Panc1 (cell line): ENCODE measurements around the gene PTCHD4. TPM values are rescaled to one million over a fixed set of nuclear protein-coding genes. Genes with fewer than 3 reads are reported as not detected.

ENCODE experiments used
- ATAC-seq: fragments of 200-7000 bp; cut with Tn5 transposase; 2 replicates; pipeline ENCODE4 v1.9.1; 2020; ENCODE audit warnings: mild to moderate bottlenecking, moderate library complexity
- BruUV-seq: library from RNA; stranded (reverse); fragments of 400-500 nt; replicated peaks from 2 replicates; lab custom pipeline; 2021; lab: Mats Ljungman, UMichigan
- CTCF ChIA-PET: fragments of 300-600 bp; sonication (Branson Sonifier 250); formaldehyde crosslinking; loops from one replicate; lab custom pipeline; 2022; ENCODE audit warnings: antibody characterized with exemption; lab: Charles Lee
- POLR2A ChIA-PET: fragments of 300-600 bp; sonication (Branson Sonifier 250); formaldehyde crosslinking; loops from one replicate; lab custom pipeline; 2022; ENCODE audit warnings: antibody characterized with exemption; lab: Charles Lee
- DNase-seq: peaks from one replicate; pipeline ENCODE4 v3.0.0-alpha.2; 2010; ENCODE audit warnings: low read depth, low spot score
- H3K27ac ChIP-seq: 2 replicates; pipeline ENCODE4 v1.5.1; 2011; ENCODE audit warnings: mild to moderate bottlenecking, low read length, inconsistent platforms
- H3K27me3 ChIP-seq: fragments of 200-500 bp; sonication (Bioruptor generic); 2 replicates; pipeline ENCODE4 v1.6.0; 2014; ENCODE audit warnings: low read length, inconsistent platforms; ENCODE audit not compliant: control insufficient read depth, insufficient read depth
- H3K36me3 ChIP-seq: fragments of 200-500 bp; sonication (Bioruptor generic); 2 replicates; pipeline ENCODE4 v1.5.1; 2014; ENCODE audit warnings: inconsistent platforms, mild to moderate bottlenecking, low read length, moderate library complexity; ENCODE audit not compliant: control insufficient read depth, insufficient read depth
- H3K4me1 ChIP-seq: 2 replicates; pipeline ENCODE4 v1.5.1; 2011; ENCODE audit warnings: inconsistent platforms, mild to moderate bottlenecking, low read length, moderate library complexity; ENCODE audit not compliant: control insufficient read depth, insufficient read depth
- H3K4me3 ChIP-seq, 2 experiments: 2 replicates each; pipeline ENCODE4 v1.5.1; 2011 to 2012; ENCODE audit warnings: low read depth in 2 of 2, low read length in 2 of 2, mild to moderate bottlenecking in 2 of 2, inconsistent platforms in 1 of 2, moderate library complexity in 1 of 2
- H3K9me3 ChIP-seq: fragments of 200-500 bp; sonication (Bioruptor generic); 2 replicates; pipeline ENCODE4 v1.5.1; 2014; ENCODE audit warnings: low read depth, mild to moderate bottlenecking, inconsistent platforms, low read length, moderate library complexity; ENCODE audit not compliant: control insufficient read depth, insufficient read depth
- CTCF ChIP-seq: fragments of 450-650 bp; IDR thresholded peaks from 2 replicates; pipeline ENCODE4 v1.5.1; 2017; ENCODE audit warnings: mild to moderate bottlenecking
- POLR2AphosphoS5 ChIP-seq: IDR thresholded peaks from 2 replicates; pipeline ENCODE4 v1.6.1; 2012; ENCODE audit warnings: mild to moderate bottlenecking, low read depth, low read length, moderate library complexity
- SIN3A ChIP-seq: IDR thresholded peaks from 2 replicates; pipeline ENCODE4 v1.6.1; 2012; ENCODE audit warnings: low read depth, mild to moderate bottlenecking, low read length, moderate library complexity, borderline replicate concordance; ENCODE audit not compliant: insufficient read depth
- TCF7L2 ChIP-seq: IDR thresholded peaks from 2 replicates; pipeline ENCODE4 v1.6.1; 2011; ENCODE audit warnings: mild to moderate bottlenecking, low read depth, low read length, inconsistent platforms
- in situ Hi-C: cut with HindIII; loops from 2 replicates; pipeline ENCODE4 v1.10.0; 2016; ENCODE audit warnings: low sequenced_read_pairs, low pct_unique_long_range_greater_than_20kb
- intact Hi-C: fragments of 100-400 bp; cut with micrococcal nuclease; formaldehyde crosslinking; loops from one replicate; pipeline ENCODE4 v1.10.0; 2022; ENCODE audit not compliant: unreplicated experiment
- total RNA-seq: library from RNA; stranded (reverse); gene quantifications from one replicate; pipeline ENCODE4 v1.2.1, GENCODE V29; 2021; ENCODE audit not compliant: unreplicated experiment
- TF ChIP-seq, protein P1 (sequence below), 2 experiments: IDR thresholded peaks; 2 replicates each; pipeline ENCODE4 v1.6.1; 2011 to 2012; ENCODE audit warnings: low read depth in 2 of 2, control low read depth in 1 of 2, low read length in 1 of 2, mild to moderate bottlenecking in 1 of 2, moderate library complexity in 1 of 2; ENCODE audit not compliant: insufficient read depth in 1 of 2

Gene PTCHD4
- total RNA-seq, 1 experiment from 2014 or later: not detected

DNA sequence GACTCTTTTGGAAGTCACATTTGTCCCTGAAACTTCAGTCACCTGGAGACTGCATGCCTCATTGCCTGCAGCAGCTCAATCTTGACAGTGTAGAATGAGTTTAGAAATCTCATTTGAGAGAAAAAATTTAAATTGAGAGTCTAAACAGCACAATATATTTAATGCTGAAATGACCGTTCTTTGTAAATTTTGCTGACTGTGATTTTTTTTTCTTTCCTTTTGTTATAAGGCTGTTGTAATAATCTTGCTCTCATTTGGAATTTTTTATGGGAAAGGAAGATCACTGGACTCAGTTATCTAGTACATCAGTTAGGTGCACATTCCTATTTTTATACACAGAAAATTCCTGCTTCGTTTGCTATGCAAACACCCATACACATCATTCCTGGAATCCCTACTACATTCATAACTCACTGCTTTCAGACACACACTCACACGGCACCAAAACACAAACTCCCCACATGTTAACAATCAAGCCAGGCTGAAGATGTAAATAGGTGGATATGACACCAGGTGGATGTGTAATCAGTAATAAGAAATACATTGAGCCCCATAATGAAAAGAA lies 43.8 kb downstream of the PTCHD4 start:
- POLR2A ChIA-PET: no interaction called here
- intact Hi-C loops (no loop called here), in situ Hi-C loops (no loop called here)
- Histone ChIP-seq H3K4me3 (no peak overlapping the region), H3K27ac (no peak overlapping the region), H3K4me1 (no peaks in the 10 kb centered on the region), H3K9me3 (no peaks in the 10 kb centered on the region), H3K27me3 (peaks cover 16% of the 10 kb centered on the region), H3K36me3 (no peaks in the 10 kb centered on the region)
- TF ChIP-seq POLR2AphosphoS5 (no peak), CTCF (no peak), SIN3A (no peak)
- BruUV-seq: no TSS peak
- CTCF ChIA-PET: no interaction called here
- ATAC-seq: no peak
- no peak for DNase-seq

DNA sequence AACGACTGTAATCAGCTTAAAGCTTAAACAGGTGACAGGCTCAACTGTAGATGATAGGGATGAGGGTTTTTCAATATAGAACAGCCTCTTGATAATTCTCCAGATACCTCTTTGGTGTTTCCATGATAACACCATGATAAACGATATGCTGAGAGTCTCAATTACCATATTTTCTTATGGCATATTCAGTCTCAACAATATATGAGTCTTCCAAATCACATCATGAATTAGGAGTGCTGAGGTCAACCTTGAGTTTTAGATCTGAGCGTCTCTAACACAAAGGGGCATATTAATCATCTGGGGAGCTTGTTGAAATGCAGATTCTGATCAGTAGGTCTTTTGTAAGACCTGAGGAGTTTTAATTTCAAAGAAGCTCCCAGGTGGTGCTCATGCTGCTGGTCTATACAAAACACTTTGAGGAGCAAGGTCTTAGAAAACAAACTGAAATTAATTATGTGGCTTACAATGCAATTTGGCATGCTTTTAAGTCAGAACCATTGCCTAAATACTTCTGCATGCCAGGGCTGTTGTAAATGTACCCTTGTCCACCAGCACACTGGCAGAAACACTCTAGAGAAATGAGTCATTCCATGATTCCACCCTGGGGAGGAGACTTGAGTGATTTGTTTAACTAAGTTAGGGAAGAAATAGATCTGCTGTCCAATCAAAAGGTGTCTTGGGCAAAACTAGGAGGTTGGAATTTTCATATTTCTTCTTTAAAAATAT lies 49.6 kb downstream of the PTCHD4 start:
- ChIA-PET CTCF (no interaction called here), POLR2A (no interaction called here)
- ATAC-seq (no peak), DNase-seq (no peak)
- in situ Hi-C loops: no loop called here
- no peaks in the 10 kb centered on the region for H3K4me1 ChIP-seq
- H3K9me3 ChIP-seq: no peaks in the 10 kb centered on the region
- H3K36me3 ChIP-seq: no peaks in the 10 kb centered on the region
- intact Hi-C loops: no loop called here
- H3K27ac ChIP-seq: no peak overlapping the region
- H3K4me3 ChIP-seq: no peak overlapping the region
- TF ChIP-seq, protein P1, sequence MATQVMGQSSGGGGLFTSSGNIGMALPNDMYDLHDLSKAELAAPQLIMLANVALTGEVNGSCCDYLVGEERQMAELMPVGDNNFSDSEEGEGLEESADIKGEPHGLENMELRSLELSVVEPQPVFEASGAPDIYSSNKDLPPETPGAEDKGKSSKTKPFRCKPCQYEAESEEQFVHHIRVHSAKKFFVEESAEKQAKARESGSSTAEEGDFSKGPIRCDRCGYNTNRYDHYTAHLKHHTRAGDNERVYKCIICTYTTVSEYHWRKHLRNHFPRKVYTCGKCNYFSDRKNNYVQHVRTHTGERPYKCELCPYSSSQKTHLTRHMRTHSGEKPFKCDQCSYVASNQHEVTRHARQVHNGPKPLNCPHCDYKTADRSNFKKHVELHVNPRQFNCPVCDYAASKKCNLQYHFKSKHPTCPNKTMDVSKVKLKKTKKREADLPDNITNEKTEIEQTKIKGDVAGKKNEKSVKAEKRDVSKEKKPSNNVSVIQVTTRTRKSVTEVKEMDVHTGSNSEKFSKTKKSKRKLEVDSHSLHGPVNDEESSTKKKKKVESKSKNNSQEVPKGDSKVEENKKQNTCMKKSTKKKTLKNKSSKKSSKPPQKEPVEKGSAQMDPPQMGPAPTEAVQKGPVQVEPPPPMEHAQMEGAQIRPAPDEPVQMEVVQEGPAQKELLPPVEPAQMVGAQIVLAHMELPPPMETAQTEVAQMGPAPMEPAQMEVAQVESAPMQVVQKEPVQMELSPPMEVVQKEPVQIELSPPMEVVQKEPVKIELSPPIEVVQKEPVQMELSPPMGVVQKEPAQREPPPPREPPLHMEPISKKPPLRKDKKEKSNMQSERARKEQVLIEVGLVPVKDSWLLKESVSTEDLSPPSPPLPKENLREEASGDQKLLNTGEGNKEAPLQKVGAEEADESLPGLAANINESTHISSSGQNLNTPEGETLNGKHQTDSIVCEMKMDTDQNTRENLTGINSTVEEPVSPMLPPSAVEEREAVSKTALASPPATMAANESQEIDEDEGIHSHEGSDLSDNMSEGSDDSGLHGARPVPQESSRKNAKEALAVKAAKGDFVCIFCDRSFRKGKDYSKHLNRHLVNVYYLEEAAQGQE (IDR thresholded peaks at IDR 0.05; ENCODE audit: insufficient read depth in 1 of 2, low read depth in 2 of 2, low read length in 1 of 2): no peak
- TF ChIP-seq TCF7L2 (no peak), POLR2AphosphoS5 (no peak), SIN3A (no peak), CTCF (no peak)
- H3K27me3 ChIP-seq: peaks cover 2% of the 10 kb centered on the region; the same call in 1 of the 2 replicates
- no TSS peak for BruUV-seq
